HG02678 (cell line): ENCODE results near the gene ZHX3.
"Not testable (repeated sequence)": the region's sequence is repeated elsewhere in the genome, so short reads cannot be mapped to it uniquely, and the experiment has no call there.

Experiments
- ATAC-seq: cut with Tn5 transposase; IDR thresholded peaks from one replicate; pipeline ENCODE4 v1.9.1; 2021; ENCODE audit warnings: mild to moderate bottlenecking, moderate library complexity; ENCODE audit not compliant: unreplicated experiment

The ZHX3 gene

DNA sequence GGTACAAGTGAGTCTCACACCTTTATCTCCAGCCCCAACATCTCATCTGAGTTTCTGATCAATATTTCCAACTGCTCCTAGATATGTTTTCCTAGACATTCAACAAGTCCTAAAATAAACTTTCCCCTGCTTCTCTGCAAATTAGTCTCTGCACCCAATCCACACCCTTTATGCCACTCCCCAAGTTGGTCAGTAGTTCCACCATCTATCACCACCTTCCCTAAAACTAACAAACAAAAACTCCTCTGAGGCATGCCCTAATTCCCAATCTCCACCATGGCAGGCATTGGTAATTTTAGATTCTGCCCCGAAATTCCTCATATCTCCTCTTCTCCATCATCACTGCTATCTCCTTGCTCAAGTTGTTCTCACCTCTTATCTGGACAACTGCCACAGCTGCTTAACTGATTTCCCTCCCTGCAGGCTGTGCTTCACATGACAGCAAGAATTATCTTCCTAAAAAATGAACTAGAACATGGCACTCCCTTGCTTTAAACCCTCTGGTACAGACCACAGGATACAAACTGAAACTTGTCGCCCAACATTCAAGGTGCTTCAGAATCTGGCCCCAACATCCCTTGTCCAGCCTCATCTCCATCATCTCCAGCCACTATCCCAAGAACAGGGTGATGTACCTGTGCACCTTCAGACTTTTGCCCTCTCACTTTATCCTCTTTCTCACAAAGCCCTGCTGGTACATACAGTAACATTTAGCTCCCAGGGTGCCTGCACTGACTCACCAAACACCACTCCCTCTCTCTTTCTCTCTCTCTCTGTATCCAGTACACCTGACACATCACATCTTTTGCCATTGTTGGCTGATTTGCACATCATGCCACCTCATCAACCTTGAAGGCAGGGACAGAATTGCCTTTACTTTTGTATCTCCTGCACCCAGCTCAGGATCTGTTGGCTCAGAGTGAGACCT, 55.5 kb downstream of the ZHX3 start:
- ATAC-seq, result no peak

DNA sequence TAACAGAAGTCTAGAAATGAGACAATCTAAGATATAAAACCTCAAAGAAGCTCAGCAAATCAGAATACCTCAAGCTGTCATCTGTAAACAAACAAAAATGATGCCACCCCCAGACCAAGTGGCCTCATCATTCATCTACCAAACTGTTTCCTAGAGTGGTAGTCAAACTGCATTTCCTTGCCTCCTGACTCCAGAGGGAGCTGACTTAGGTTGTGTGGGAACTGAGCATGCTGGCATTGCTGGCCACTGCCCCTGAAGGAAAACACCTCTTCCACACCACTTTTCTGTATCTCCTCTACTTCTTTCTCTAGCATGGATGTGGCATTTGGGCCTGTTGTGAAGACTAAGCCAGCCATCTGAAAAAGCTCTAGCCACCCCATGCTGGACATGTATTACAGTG, 56.3 kb downstream of the ZHX3 start:
- ATAC-seq, result no peak

DNA sequence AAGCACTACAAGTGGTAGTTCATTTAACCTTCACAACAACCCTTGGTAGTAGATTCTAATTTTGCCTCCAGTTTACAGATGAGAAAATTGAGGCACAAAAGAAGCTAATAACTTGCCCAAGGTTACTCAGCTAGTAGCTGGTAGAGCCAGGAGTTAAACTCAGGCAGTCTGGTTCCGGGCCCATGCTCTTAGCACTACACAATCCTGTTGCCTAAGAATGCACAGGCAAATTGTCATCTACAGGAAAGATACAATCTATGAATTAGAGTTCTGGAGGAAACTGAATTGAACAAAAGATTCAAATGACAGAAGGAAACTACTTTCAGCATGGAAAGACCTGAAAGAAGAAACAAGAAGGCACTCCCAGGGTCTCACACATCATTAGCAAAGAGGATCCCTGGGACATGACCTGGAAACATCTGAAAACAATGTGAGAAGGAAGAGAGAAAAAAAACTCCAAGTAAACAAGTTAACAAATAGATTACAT, 56.8 kb downstream of the ZHX3 start:
- no peak for ATAC-seq

DNA sequence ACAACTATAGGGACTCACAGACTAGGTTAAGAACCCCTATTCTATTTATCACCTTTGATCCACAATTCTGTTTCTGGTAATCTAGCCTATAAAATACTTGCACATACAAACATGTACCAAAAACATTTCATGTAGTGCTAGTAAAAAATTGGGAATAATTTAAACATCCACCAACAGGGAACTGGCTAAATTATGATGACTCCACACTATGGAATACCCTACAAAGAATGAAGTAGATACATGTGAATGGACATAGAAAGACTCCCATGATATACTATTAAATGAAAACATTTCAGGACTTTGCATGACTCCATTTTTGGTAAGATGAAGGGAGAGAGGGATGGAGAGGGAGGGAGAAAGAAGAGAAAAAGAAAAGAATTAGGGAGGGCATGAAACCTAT, 58.2 kb downstream of the ZHX3 start:
- ATAC-seq, result no peak

DNA sequence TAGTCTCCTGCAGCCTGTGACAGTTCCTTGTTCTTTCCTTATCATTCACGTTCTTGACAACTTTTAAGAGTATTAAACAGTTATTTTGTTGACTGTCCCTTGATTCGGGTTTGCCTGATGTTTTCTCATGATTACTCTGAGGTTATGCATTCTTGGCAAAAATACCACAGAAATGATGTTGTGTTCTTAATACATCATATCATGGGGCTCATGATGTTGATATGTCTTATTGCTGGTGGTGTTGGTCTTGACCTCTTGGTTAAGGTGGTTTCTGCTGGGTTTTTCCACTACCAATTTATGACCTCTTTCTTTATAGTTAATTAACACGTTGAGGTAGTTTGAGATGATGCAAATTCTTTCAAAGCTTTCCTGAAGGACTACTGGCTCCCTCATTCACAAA, 59.1 kb downstream of the ZHX3 start:
- ATAC-seq, result no peak

DNA sequence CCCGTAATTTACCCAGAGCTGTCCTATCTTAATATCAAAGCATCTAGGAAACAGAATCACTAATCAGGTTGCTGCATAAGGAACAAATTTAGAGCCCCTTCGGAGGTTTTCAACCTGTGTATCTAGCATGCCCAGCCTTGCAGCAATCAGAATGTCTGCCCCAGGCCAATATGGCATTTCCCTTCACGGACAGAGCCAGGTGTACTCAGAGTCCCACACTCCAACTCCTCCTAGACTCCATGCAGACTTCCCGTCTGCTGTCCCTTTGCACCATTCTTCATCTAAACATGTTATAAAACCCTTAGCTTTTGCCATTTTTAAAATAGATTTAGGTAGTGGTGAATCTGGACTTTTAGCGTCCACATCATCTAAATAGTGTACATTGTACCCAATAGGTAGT, 61.0 kb downstream of the ZHX3 start:
- no peak for ATAC-seq

DNA sequence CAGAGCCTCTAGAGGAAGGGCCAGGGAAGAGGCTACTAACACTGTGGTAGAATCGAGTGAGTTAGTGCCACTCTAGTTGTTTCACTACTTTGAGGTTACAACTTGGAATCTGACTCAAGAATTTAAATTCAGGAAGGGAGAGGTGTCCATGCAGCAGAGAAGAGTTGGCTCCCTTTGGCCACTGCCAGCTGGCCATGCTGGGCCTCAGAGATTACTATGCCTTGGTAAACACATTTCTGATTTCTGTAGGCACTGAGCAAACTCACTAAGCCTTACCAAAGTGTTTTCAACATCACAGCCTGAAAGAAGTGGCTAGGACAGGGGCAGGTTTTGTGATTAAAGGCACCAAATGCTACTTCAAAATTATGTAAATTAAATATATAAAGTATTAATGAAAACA, 61.9 kb downstream of the ZHX3 start:
- ATAC-seq, result no peak

DNA sequence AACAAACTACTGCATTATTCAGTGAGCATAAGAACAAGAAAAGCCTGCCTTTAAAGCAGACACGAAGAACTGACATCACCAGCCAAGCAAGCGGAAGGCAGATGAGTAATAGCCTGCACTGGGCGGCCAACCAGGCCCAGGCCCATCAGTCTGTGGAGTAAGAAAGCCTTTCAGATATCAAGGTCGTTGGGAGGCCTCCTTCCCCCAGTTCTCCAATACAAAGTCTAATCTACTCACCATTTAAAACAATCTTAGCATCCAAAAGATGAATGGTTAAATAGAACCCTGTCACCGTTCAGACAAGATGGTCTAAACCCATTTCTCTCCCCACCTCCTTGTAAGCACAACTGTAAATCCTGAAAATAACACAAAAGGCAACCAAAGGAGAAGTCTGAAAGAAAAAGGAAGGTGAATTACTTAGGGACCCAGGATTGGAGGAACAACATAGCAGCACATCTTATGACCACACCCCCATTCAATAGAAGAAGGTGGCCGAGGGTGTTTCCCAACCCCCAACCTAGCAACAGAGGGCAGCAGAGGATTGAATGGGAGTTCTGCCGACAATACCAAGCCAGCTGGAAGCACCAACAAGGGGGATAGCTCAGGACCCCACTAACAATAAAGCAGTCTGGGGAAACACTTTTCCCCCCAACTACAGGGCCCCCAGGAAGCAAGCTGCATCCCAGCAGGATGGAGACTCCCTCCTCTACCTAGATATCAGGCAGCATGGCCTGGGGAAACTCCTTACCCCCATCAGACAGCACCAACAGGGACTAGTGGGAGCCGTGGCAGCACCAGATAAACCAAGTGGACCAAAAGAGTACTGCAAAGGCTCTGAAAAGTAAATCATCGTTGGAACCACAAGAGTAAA, 67.9 kb downstream of the ZHX3 start:
- ATAC-seq, result peak; percentile 62

DNA sequence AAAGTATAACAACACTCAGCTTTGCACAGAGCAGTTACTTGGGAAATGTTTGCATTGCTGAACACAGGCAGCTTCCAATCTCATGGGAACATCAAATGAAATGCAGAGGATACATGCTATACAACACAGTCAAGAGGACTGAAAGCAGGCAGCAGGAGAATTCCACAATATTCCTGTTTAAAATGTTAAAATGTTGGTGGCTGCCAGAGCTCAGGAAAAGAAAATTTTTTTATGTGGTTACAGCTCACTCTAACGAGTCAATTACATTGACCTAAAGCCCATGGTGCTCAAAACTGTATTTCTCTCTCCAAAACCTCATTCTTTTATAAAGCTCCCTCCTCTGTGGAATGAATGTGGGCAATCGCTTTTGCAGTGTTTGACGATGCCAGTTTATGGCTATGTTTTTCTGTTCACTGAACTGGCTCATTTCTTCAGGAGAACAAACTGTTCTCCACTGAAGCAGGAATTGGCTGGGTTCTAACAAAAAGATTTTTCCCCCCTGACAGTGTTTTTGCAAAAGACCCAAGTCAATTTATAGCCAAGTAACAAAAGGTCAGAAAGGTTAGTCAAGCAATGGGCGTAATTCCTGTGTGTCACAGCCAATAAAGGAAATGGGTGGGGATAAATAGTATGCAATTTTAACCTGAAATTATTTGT, 69.0 kb downstream of the ZHX3 start:
- no peak for ATAC-seq

DNA sequence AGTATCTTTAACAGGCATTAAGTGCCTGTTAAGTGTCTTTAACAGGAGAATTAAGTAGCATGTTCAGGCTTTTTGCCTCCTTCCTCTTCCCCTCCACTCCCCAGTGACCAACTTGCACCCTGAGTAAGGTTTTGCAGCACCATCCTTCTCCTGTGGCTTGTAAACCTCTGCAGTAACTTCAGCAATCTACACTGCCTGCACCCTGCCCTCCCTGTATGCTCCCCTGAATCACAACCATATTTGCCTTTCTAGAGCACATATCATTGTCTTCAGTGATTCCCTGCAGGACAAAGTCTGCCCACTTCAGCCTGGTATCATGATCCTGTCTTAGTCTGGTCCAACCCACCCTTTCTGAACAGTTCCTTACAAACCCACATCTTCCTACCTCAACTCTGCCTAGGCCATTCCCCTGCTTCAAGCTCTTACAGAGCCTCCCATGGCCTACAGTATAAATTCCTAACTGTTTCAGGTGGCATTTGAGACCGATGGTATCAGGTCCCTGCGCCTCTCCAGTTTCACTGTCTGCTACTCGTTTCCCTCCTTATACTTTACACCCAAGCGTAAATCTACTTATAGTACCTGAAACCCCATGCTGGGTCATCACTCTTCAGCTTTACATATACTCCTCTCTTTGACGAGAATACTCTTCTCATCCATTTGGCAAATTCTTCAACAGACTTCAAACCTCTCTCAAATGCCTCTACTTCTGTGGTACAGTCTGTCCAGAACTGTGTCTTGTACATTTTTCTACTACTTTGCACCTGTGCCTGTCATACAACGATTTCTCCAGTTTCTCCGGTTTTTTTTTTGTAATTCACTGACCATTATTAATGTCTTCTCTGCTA, 69.8 kb downstream of the ZHX3 start:
- no peak for ATAC-seq

DNA sequence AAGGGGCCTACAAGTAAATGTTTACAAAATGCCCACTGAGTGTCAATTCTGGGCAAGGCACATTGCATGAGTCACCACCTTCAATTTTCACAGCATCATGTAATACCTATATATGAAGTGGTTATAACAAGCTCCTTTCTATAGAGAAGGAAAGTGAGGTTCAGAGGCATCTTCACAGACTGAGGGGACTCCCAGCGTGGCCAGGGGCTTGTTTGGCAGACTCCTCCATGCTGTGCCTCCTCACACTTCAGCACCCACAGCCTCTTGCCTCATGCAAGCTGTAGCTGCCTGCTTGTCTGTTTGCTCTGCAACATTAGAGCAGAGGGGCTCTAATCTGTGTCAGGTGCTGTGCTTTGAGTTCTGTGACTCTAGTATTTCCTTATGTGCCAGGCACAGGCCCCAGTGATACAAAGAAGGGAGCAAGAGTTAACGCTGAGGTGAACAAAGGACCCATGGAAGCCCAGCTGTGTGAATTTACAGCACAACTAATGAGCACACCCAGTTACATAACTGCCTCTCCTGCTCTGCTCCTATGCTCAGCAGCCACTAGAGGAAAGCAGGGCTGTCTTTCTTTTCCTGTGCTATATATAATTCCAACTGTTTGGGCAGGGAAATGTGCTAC, 72.3 kb downstream of the ZHX3 start:
- ATAC-seq, result no peak

DNA sequence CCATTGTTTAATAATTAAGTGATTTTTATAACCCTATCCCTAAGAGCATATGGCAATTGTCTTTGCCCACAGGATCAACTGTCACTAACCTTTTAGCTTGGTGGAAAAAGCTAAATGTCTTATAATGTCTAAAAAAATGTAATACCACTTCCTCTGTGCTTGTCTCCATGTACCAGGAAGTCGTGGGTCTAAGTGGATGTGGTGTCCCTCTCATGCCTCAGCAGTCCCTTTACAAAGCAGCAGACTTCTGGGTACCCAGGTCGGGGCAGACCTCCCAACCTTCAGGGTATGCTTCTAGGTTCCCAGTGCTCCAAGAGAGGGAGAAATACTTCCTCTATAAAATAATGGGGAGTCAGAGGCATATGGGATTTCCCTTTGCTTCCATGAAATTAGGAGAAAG, 74.7 kb downstream of the ZHX3 start:
- ATAC-seq, result no peak

DNA sequence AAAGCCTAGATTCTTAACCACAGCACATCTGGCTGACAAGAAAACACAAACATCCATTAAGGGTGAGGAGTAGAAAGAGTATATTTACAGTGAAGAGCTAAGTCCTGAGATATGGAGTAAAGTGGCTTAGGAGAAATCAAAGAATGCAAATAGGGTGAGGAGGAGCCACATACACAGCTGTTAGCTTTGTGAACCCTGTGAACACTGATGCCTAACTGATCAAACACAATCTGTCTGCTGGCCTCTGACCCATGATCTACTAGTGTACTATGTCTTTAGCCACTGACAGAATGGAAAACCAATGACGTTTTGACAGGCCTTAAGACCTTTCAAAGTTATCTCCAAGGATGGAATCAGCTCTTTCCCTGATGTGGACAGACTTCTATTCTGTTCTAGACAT, 75.2 kb downstream of the ZHX3 start:
- no peak for ATAC-seq

DNA sequence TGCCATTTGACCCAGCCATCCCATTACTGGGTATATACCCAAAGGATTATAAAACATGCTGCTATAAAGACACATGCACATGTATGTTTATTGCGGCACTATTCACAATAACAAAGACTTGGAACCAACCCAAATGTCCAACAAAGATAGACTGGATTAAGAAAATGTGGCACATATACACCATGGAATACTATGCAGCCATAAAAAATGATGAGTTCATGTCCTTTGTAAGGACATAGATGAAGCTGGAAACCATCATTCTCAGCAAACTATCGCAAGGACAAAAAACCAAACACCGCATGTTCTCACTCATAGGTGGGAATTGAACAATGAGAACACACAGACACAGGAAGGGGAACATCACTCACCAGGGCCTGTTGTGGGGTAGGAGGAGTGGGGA, 80.3 kb downstream of the ZHX3 start:
- not testable (repeated sequence) for ATAC-seq

DNA sequence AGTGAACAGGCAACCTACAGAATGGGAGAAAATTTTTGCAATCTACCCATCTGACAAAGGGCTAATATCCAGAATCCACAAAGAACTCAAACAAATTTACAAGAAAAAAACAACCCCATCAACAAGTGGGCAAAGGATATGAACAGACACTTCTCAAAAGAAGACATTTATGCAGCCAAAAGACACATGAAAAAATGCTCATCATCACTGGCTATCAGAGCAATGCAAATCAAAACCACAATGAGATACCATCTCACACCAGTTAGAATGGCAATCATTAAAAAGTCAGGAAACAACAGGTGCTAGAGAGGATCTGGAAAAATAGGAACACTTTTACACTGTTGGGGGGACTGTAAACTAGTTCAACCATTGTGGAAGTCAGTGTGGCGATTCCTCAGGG, 80.7 kb downstream of the ZHX3 start:
- not testable (repeated sequence) for ATAC-seq

DNA sequence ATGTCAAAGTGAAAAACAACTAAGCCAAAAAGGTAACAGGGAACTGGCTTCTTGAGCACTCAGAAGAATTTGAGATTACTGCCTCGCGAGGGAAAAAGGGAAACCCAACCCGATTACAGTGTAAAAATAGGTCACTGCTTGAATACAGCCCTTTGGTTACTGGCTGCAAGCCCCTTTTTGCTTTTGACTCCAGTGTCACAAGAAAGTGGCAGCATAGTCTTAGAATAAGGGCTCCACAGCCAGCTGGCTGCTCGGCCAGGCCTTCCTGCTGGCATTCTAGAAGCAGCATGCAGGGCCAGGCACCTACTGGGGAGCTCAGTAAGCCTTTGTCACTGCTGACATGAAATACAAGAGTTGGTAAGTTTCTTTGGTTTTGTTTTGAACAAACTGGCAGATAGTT, 83.0 kb downstream of the ZHX3 start:
- ATAC-seq, result no peak

DNA sequence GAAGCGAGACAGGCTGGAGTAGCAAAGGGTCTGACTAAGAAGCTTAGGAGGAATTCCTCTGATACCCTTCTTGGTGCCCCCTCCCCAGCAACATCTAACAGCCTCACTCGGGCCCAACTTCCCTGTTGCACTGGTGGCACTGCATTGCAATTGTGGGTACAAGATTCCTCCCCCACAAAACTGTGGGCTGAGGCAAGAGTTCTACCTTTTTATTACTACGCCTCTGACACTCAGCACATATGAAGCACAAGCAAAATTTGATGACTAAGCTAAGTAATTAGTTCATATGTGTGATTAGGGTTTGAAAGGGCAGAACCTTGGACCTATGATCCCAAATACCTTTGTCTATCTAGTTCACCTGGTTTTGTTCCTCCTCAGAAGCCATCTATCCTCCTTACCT, 83.5 kb downstream of the ZHX3 start:
- no peak for ATAC-seq

DNA sequence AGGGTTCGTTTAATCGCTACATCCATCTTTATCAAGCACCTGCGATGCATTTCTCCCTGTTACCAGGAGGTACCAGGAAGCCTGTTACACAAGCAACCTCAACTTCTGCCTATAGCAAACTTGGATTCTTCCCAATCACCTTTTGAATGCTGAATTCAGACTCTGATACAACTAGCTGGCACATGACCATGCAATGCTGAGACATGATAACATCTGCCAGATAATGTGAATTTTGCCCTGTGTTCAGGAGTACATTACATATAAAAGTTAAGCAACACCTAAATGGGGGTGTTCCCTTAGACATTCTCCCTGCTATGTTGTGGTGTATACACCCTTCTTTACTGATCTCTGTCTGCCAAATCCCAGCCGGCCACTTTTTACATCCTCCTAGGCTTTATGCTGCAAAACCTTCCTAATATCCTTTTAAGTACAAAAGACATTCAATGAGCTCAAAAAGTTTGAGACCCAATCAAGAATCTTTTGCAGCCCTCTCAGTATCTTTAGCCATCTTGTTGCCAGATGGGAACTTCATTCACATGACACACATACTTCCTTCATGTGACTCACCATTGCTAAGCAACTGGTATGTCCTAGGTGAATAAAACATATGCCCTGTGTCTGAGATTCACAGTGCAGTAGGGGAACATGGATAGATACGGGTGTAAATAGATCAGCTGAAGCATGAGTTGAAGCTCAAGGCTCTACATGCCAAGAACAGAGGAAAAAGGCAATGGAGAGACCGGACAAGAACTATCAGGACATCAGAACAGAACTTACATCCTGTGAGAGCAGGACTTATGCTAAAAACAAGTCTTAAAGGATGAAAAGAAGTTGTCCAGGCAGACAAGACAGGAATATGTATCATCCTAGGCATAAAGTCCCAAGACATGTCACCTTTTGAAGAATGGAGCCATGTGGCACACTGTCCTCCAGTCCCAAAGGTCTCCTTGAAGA, 84.3 kb downstream of the ZHX3 start:
- ATAC-seq, result no peak

DNA sequence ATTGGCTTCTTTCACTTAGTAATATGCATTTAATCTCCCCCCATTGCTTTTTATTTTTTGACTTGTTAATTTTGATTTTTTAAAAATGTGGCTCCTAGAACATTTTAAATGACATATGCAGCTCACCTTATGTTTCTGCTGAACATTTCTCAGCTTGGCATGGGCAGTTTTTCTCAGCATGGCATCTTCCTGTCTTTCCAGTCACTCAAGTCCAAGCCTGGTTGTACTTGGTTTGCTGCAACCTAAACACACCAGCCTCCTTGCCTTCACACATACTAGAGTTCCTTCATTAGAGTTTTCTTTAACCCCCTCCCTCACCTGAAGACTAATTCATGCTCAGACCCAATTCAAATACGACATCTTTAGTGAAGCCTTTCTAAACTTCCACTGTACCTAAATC, 86.4 kb downstream of the ZHX3 start:
- no peak for ATAC-seq
